Panc1 (cell line): ENCODE results near the gene MYO3B. TPM values are rescaled to one million over a fixed set of nuclear protein-coding genes. Genes with fewer than 3 reads are reported as not detected.

Experiments used
- ATAC-seq: fragments of 200-7000 bp; cut with Tn5 transposase; 2 replicates; pipeline ENCODE4 v1.9.1; 2020; ENCODE audit warnings: mild to moderate bottlenecking, moderate library complexity
- BruUV-seq: library from RNA; stranded (reverse); fragments of 400-500 nt; replicated peaks from 2 replicates; lab custom pipeline; 2021; lab: Mats Ljungman, UMichigan
- CTCF ChIA-PET: fragments of 300-600 bp; sonication (Branson Sonifier 250); formaldehyde crosslinking; loops from one replicate; lab custom pipeline; 2022; ENCODE audit warnings: antibody characterized with exemption; lab: Charles Lee
- POLR2A ChIA-PET: fragments of 300-600 bp; sonication (Branson Sonifier 250); formaldehyde crosslinking; loops from one replicate; lab custom pipeline; 2022; ENCODE audit warnings: antibody characterized with exemption; lab: Charles Lee
- DNase-seq: peaks from one replicate; pipeline ENCODE4 v3.0.0-alpha.2; 2010; ENCODE audit warnings: low read depth, low spot score
- H3K27ac ChIP-seq: 2 replicates; pipeline ENCODE4 v1.5.1; 2011; ENCODE audit warnings: mild to moderate bottlenecking, low read length, inconsistent platforms
- H3K27me3 ChIP-seq: fragments of 200-500 bp; sonication (Bioruptor generic); 2 replicates; pipeline ENCODE4 v1.6.0; 2014; ENCODE audit warnings: low read length, inconsistent platforms; ENCODE audit not compliant: control insufficient read depth, insufficient read depth
- H3K36me3 ChIP-seq: fragments of 200-500 bp; sonication (Bioruptor generic); 2 replicates; pipeline ENCODE4 v1.5.1; 2014; ENCODE audit warnings: inconsistent platforms, mild to moderate bottlenecking, low read length, moderate library complexity; ENCODE audit not compliant: control insufficient read depth, insufficient read depth
- H3K4me1 ChIP-seq: 2 replicates; pipeline ENCODE4 v1.5.1; 2011; ENCODE audit warnings: inconsistent platforms, mild to moderate bottlenecking, low read length, moderate library complexity; ENCODE audit not compliant: control insufficient read depth, insufficient read depth
- H3K4me3 ChIP-seq, 2 experiments: 2 replicates each; pipeline ENCODE4 v1.5.1; 2011 to 2012; ENCODE audit warnings: low read depth in 2 of 2, low read length in 2 of 2, mild to moderate bottlenecking in 2 of 2, inconsistent platforms in 1 of 2, moderate library complexity in 1 of 2
- H3K9me3 ChIP-seq: fragments of 200-500 bp; sonication (Bioruptor generic); 2 replicates; pipeline ENCODE4 v1.5.1; 2014; ENCODE audit warnings: low read depth, mild to moderate bottlenecking, inconsistent platforms, low read length, moderate library complexity; ENCODE audit not compliant: control insufficient read depth, insufficient read depth
- CTCF ChIP-seq: fragments of 450-650 bp; IDR thresholded peaks from 2 replicates; pipeline ENCODE4 v1.5.1; 2017; ENCODE audit warnings: mild to moderate bottlenecking
- POLR2AphosphoS5 ChIP-seq: IDR thresholded peaks from 2 replicates; pipeline ENCODE4 v1.6.1; 2012; ENCODE audit warnings: mild to moderate bottlenecking, low read depth, low read length, moderate library complexity
- REST ChIP-seq, 2 experiments: IDR thresholded peaks; 2 replicates each; pipeline ENCODE4 v1.6.1; 2011 to 2012; ENCODE audit warnings: low read depth in 2 of 2, control low read depth in 1 of 2, low read length in 1 of 2, mild to moderate bottlenecking in 1 of 2, moderate library complexity in 1 of 2; ENCODE audit not compliant: insufficient read depth in 1 of 2
- SIN3A ChIP-seq: IDR thresholded peaks from 2 replicates; pipeline ENCODE4 v1.6.1; 2012; ENCODE audit warnings: low read depth, mild to moderate bottlenecking, low read length, moderate library complexity, borderline replicate concordance; ENCODE audit not compliant: insufficient read depth
- TCF7L2 ChIP-seq: IDR thresholded peaks from 2 replicates; pipeline ENCODE4 v1.6.1; 2011; ENCODE audit warnings: mild to moderate bottlenecking, low read depth, low read length, inconsistent platforms
- in situ Hi-C: cut with HindIII; loops from 2 replicates; pipeline ENCODE4 v1.10.0; 2016; ENCODE audit warnings: low sequenced_read_pairs, low pct_unique_long_range_greater_than_20kb
- intact Hi-C: fragments of 100-400 bp; cut with micrococcal nuclease; formaldehyde crosslinking; loops from one replicate; pipeline ENCODE4 v1.10.0; 2022; ENCODE audit not compliant: unreplicated experiment
- total RNA-seq: library from RNA; stranded (reverse); gene quantifications from one replicate; pipeline ENCODE4 v1.2.1, GENCODE V29; 2021; ENCODE audit not compliant: unreplicated experiment

The MYO3B gene
- total RNA-seq, 1 experiment from 2014 or later, result 0.05 TPM

- H3K4me1 ChIP-seq, result no peaks in the 10 kb centered on the region
- intact Hi-C loops (loop anchor here (5.0 kb wide), 1 partner anchor 131 kb away; no protein-coding TSS in a partner anchor), in situ Hi-C loops (no loop called here)
- H3K36me3 ChIP-seq, result no peaks in the 10 kb centered on the region; the same call in 1 of the 2 replicates
- H3K9me3 ChIP-seq, result no peaks in the 10 kb centered on the region
- POLR2A ChIA-PET, result no interaction called here
- DNase-seq, result no peak
- H3K27me3 ChIP-seq, result peaks cover 38% of the 10 kb centered on the region
- CTCF ChIA-PET, result no interaction called here
- H3K4me3 ChIP-seq, result no peak overlapping the region
- H3K27ac ChIP-seq, result no peak overlapping the region
- no TSS peak for BruUV-seq
- no peak for TF ChIP-seq SIN3A
- TF ChIP-seq POLR2AphosphoS5, result no peak
- no peak for TF ChIP-seq TCF7L2
- no peak for TF ChIP-seq CTCF
- TF ChIP-seq REST (IDR thresholded peaks at IDR 0.05; ENCODE audit: insufficient read depth in 1 of 2, low read depth in 2 of 2, low read length in 1 of 2), result no peak
- ATAC-seq, result no peak
Observed at GRCh38 chr2:170368370-170368769, 190.4 kb downstream of the MYO3B start.

GRCh38 chr2:170369228-170369627 is 191.3 kb downstream of the MYO3B start:
- in situ Hi-C loops, result no loop called here
- Histone ChIP-seq H3K4me3 (no peak overlapping the region), H3K36me3 (no peaks in the 10 kb centered on the region; the same call in 1 of the 2 replicates), H3K9me3 (no peaks in the 10 kb centered on the region), H3K4me1 (no peaks in the 10 kb centered on the region), H3K27ac (no peak overlapping the region), H3K27me3 (peaks cover 38% of the 10 kb centered on the region)
- intact Hi-C loops, result loop anchor here (5.0 kb wide), 1 partner anchor 132 kb away; no protein-coding TSS in a partner anchor
- CTCF ChIA-PET, result interaction anchor here (0.6 to 1.6 kb wide), 6 partner anchors 8 to 447 kb away, joined by 3 to 9 read pairs (median 4); partner anchors contain the start of gene GAD1
- BruUV-seq, result no TSS peak
- TF ChIP-seq REST (IDR thresholded peaks at IDR 0.05; ENCODE audit: insufficient read depth in 1 of 2, low read depth in 2 of 2, low read length in 1 of 2), result no peak
- no peak for TF ChIP-seq SIN3A
- no peak for TF ChIP-seq POLR2AphosphoS5
- TF ChIP-seq CTCF, result no peak
- no peak for TF ChIP-seq TCF7L2
- DNase-seq (no peak), ATAC-seq (no peak)
- POLR2A ChIA-PET, result no interaction called here
